OCI-LY7 (cell line): Measurements from ENCODE around the gene TREM2. TPM values are rescaled to one million over a fixed set of nuclear protein-coding genes. Genes with fewer than 3 reads are reported as not detected.

Source experiments
- BruUV-seq: library from RNA; stranded (reverse); fragments of 400-500 nt; replicated peaks from 2 replicates; lab custom pipeline; 2021; lab: Mats Ljungman, UMichigan
- CTCF ChIA-PET: fragments of 300-600 bp; sonication (Branson Sonifier 250); formaldehyde crosslinking; loops from one replicate; lab custom pipeline; 2022; ENCODE audit warnings: antibody characterized with exemption; ENCODE audit not compliant: unreplicated experiment; lab: Charles Lee
- POLR2A ChIA-PET: fragments of 300-600 bp; sonication (Branson Sonifier 250); formaldehyde crosslinking; loops from one replicate; lab custom pipeline; 2022; ENCODE audit warnings: antibody characterized with exemption; lab: Charles Lee
- DNase-seq: peaks from one replicate; pipeline ENCODE4 v3.0.0-alpha.2; 2015; ENCODE audit warnings: low spot score
- H2AFZ ChIP-seq: fragments of 200-600 bp; sonication (generic), shearing (Covaris generic); 2 replicates; pipeline ENCODE4 v1.6.1; 2014; ENCODE audit warnings: mild to moderate bottlenecking, antibody characterized with exemption, low read length, moderate library complexity
- H3K27ac ChIP-seq: fragments of 200-600 bp; sonication (generic); 2 replicates; pipeline ENCODE4 v1.5.1; 2014; ENCODE audit warnings: mixed run types, low read depth, mild to moderate bottlenecking, moderate library complexity, low read length, inconsistent platforms; ENCODE audit not compliant: poor library complexity, severe bottlenecking
- H3K36me3 ChIP-seq: fragments of 200-600 bp; sonication (generic); 2 replicates; pipeline ENCODE4 v1.6.1; 2014; ENCODE audit warnings: mild to moderate bottlenecking, antibody characterized with exemption, low read length, moderate library complexity, mixed read lengths; ENCODE audit not compliant: insufficient read depth
- H3K4me1 ChIP-seq: fragments of 200-600 bp; sonication (generic); 2 replicates; pipeline ENCODE4 v1.5.1; 2014; ENCODE audit warnings: mild to moderate bottlenecking, low read length; ENCODE audit not compliant: insufficient read depth, poor library complexity, severe bottlenecking
- H3K4me2 ChIP-seq: fragments of 200-600 bp; sonication (generic); 2 replicates; pipeline ENCODE4 v1.6.1; 2014; ENCODE audit warnings: mild to moderate bottlenecking, low read length
- H3K4me3 ChIP-seq: fragments of 200-600 bp; sonication (generic); 2 replicates; pipeline ENCODE4 v1.5.1; 2014; ENCODE audit warnings: mild to moderate bottlenecking, low read depth, low read length; ENCODE audit not compliant: poor library complexity, severe bottlenecking
- H3K79me2 ChIP-seq: fragments of 200-600 bp; sonication (generic); 2 replicates; pipeline ENCODE4 v1.6.1; 2016; ENCODE audit warnings: low read depth, mild to moderate bottlenecking, low read length, moderate library complexity, mixed read lengths; ENCODE audit not compliant: insufficient read depth
- H3K9me2 ChIP-seq: fragments of 200-600 bp; sonication (generic); 2 replicates; pipeline ENCODE4 v1.6.1; 2016; ENCODE audit warnings: mild to moderate bottlenecking, low read length, mixed read lengths; ENCODE audit not compliant: insufficient read depth
- H3K9me3 ChIP-seq: fragments of 200-600 bp; sonication (generic); 2 replicates; pipeline ENCODE4 v1.6.1; 2014; ENCODE audit warnings: mild to moderate bottlenecking, mixed run types, low read length, mixed read lengths
- H4K20me1 ChIP-seq: fragments of 200-600 bp; sonication (generic); 2 replicates; pipeline ENCODE4 v1.6.1; 2014; ENCODE audit warnings: mild to moderate bottlenecking, antibody characterized with exemption, low read length, moderate library complexity, mixed read lengths; ENCODE audit not compliant: insufficient read depth
- CTCF ChIP-seq: fragments of 200-600 bp; sonication (generic); conservative IDR thresholded peaks from 2 replicates; pipeline ENCODE4 v1.5.1; 2014; ENCODE audit warnings: mild to moderate bottlenecking, antibody characterized with exemption, low read length, moderate library complexity, mixed read lengths
- EZH2phosphoT487 ChIP-seq: fragments of 200-600 bp; sonication (generic); IDR thresholded peaks from 2 replicates; pipeline ENCODE4 v1.6.1; 2018; ENCODE audit warnings: low read depth, borderline replicate concordance, mild to moderate bottlenecking, mixed run types, antibody characterized with exemption, low read length, moderate library complexity, mixed read lengths
- intact Hi-C: fragments of 100-400 bp; cut with micrococcal nuclease; formaldehyde crosslinking; loops from one replicate; pipeline ENCODE4 v1.10.0; 2022; ENCODE audit not compliant: unreplicated experiment
- total RNA-seq, 2 experiments: library from RNA; depleted of rRNA in 1 of 2; stranded (reverse); fragments of >200 nt in 1 of 2; shearing (Covaris generic) in 1 of 2; gene quantifications; 2 replicates each; pipeline ENCODE4 v1.2.3, GENCODE V29; 2014 to 2022

Gene TREM2
- total RNA-seq, 2 experiments from 2014 or later: not detected

- intact Hi-C loops: no loop called here
- no peak overlapping the region for H3K4me3 ChIP-seq
- H3K9me3 ChIP-seq: no peaks in the 10 kb centered on the region
- H2AFZ ChIP-seq: no peak overlapping the region
- H3K4me2 ChIP-seq: no peak overlapping the region
- BruUV-seq: no TSS peak
- H4K20me1 ChIP-seq: no peaks in the 10 kb centered on the region
- DNase-seq: no peak
- H3K79me2 ChIP-seq: no peaks in the 10 kb centered on the region
- TF ChIP-seq EZH2phosphoT487: no peak
- CTCF ChIA-PET: no interaction called here
- POLR2A ChIA-PET: interaction anchor here (0.5 to 1.4 kb wide), 2 partner anchors 40 to 57 kb away, joined by 3 to 4 read pairs; no protein-coding TSS in a partner anchor
- no peaks in the 10 kb centered on the region for H3K4me1 ChIP-seq
- H3K9me2 ChIP-seq: no peaks in the 10 kb centered on the region
- H3K27ac ChIP-seq: no peak overlapping the region
- H3K36me3 ChIP-seq: peaks cover 15% of the 10 kb centered on the region; the same call in 1 of the 2 replicates
Observed at GRCh38 chr6:41125282-41125681, 37.6 kb downstream of the TREM2 start.

GRCh38 chr6:41122918-41123317, 40.0 kb downstream of the TREM2 start:
- peaks cover 15% of the 10 kb centered on the region; the same call in 1 of the 2 replicates for H3K36me3 ChIP-seq
- H4K20me1 ChIP-seq: no peaks in the 10 kb centered on the region
- BruUV-seq: no TSS peak
- no peaks in the 10 kb centered on the region for H3K4me1 ChIP-seq
- H3K4me3 ChIP-seq: no peak overlapping the region
- TF ChIP-seq EZH2phosphoT487 (no peak), CTCF (no peak)
- no peaks in the 10 kb centered on the region for H3K9me2 ChIP-seq
- ChIA-PET CTCF (no interaction called here), POLR2A (interaction anchor here (0.8 kb wide), 1 partner anchor 15 kb away, joined by 3 read pairs; no protein-coding TSS in a partner anchor)
- no peak overlapping the region for H3K4me2 ChIP-seq
- no peak for DNase-seq
- no peaks in the 10 kb centered on the region for H3K79me2 ChIP-seq
- no peak overlapping the region for H2AFZ ChIP-seq
- intact Hi-C loops: no loop called here
- no peaks in the 10 kb centered on the region for H3K9me3 ChIP-seq
- H3K27ac ChIP-seq: no peak overlapping the region

GRCh38 chr6:41122373-41122772, 40.5 kb downstream of the TREM2 start:
- no peaks in the 10 kb centered on the region for H3K9me2 ChIP-seq
- no peak overlapping the region for H3K27ac ChIP-seq
- H3K4me2 ChIP-seq: no peak overlapping the region
- intact Hi-C loops: no loop called here
- H2AFZ ChIP-seq: no peak overlapping the region
- no peaks in the 10 kb centered on the region for H3K9me3 ChIP-seq
- CTCF ChIA-PET: no interaction called here
- TF ChIP-seq CTCF: no peak
- no peak for TF ChIP-seq EZH2phosphoT487
- H4K20me1 ChIP-seq: no peaks in the 10 kb centered on the region
- H3K79me2 ChIP-seq: no peaks in the 10 kb centered on the region
- peaks cover 15% of the 10 kb centered on the region; the same call in 1 of the 2 replicates for H3K36me3 ChIP-seq
- no peak overlapping the region for H3K4me3 ChIP-seq
- POLR2A ChIA-PET: interaction anchor here (0.8 kb wide), 1 partner anchor 14 kb away, joined by 3 read pairs; no protein-coding TSS in a partner anchor
- H3K4me1 ChIP-seq: no peaks in the 10 kb centered on the region
- no peak for DNase-seq
- no TSS peak for BruUV-seq
